ENCODE measurements around the gene CTTNBP2NL. TPM values are rescaled to one million over a fixed set of nuclear protein-coding genes. Genes with fewer than 3 reads are reported as not detected.
"Not testable (repeated sequence)": the region's sequence is repeated elsewhere in the genome, so short reads cannot be mapped to it uniquely, and the experiment has no call there.

The CTTNBP2NL gene
- total RNA-seq, 1 experiment from 2014 or later: 10.6 TPM

- in situ Hi-C loops (cut with HindIII; ENCODE audit: low pct_unique_long_range_greater_than_20kb, low sequenced_read_pairs): no loop called here
- DNase-seq (ENCODE audit: low read depth): no peak
Measured at GRCh38 chr1:112406771-112407170, 10.8 kb downstream of the CTTNBP2NL start.

GRCh38 chr1:112409414-112409813 is 13.4 kb downstream of the CTTNBP2NL start:
- in situ Hi-C loops (cut with HindIII; ENCODE audit: low pct_unique_long_range_greater_than_20kb, low sequenced_read_pairs): no loop called here
- no peak for DNase-seq (ENCODE audit: low read depth)

- in situ Hi-C loops (cut with HindIII; ENCODE audit: low pct_unique_long_range_greater_than_20kb, low sequenced_read_pairs): no loop called here
- no peak for DNase-seq (ENCODE audit: low read depth)
Measured at GRCh38 chr1:112410673-112411072, 14.7 kb downstream of the CTTNBP2NL start.

GRCh38 chr1:112417271-112417670 is 21.3 kb downstream of the CTTNBP2NL start:
- DNase-seq (ENCODE audit: low read depth): no peak
- in situ Hi-C loops (cut with HindIII; ENCODE audit: low pct_unique_long_range_greater_than_20kb, low sequenced_read_pairs): no loop called here

GRCh38 chr1:112418099-112418892 is 22.3 kb downstream of the CTTNBP2NL start:
- in situ Hi-C loops (cut with HindIII; ENCODE audit: low pct_unique_long_range_greater_than_20kb, low sequenced_read_pairs): no loop called here

GRCh38 chr1:112423207-112423606 is 27.2 kb downstream of the CTTNBP2NL start:
- DNase-seq (ENCODE audit: low read depth): no peak
- in situ Hi-C loops (cut with HindIII; ENCODE audit: low pct_unique_long_range_greater_than_20kb, low sequenced_read_pairs): no loop called here

More at GRCh38 chr1:112418099-112418892, 22.3 kb downstream of the CTTNBP2NL start:
- no peak for DNase-seq (ENCODE audit: low read depth)

GRCh38 chr1:112423666-112424065 is 27.7 kb downstream of the CTTNBP2NL start:
- in situ Hi-C loops (cut with HindIII; ENCODE audit: low pct_unique_long_range_greater_than_20kb, low sequenced_read_pairs); DNase-seq (ENCODE audit: low read depth): not testable (repeated sequence)

- no peak for DNase-seq (ENCODE audit: low read depth)
- in situ Hi-C loops (cut with HindIII; ENCODE audit: low pct_unique_long_range_greater_than_20kb, low sequenced_read_pairs): no loop called here
Measured at GRCh38 chr1:112429749-112430148, 33.7 kb downstream of the CTTNBP2NL start.

- in situ Hi-C loops (cut with HindIII; ENCODE audit: low pct_unique_long_range_greater_than_20kb, low sequenced_read_pairs): no loop called here
- DNase-seq (ENCODE audit: low read depth): no peak
Measured at GRCh38 chr1:112431038-112431437, 35.0 kb downstream of the CTTNBP2NL start.

- DNase-seq (ENCODE audit: low read depth): no peak
- in situ Hi-C loops (cut with HindIII; ENCODE audit: low pct_unique_long_range_greater_than_20kb, low sequenced_read_pairs): no loop called here
Measured at GRCh38 chr1:112435448-112435847, 39.4 kb downstream of the CTTNBP2NL start.

GRCh38 chr1:112436384-112437156 is 40.6 kb downstream of the CTTNBP2NL start:
- in situ Hi-C loops (cut with HindIII; ENCODE audit: low pct_unique_long_range_greater_than_20kb, low sequenced_read_pairs): no loop called here
- no peak for DNase-seq (ENCODE audit: low read depth)

GRCh38 chr1:112438156-112438555 is 42.1 kb downstream of the CTTNBP2NL start:
- in situ Hi-C loops (cut with HindIII; ENCODE audit: low pct_unique_long_range_greater_than_20kb, low sequenced_read_pairs); DNase-seq (ENCODE audit: low read depth): not testable (repeated sequence)

- in situ Hi-C loops (cut with HindIII; ENCODE audit: low pct_unique_long_range_greater_than_20kb, low sequenced_read_pairs): no loop called here
- DNase-seq (ENCODE audit: low read depth): no peak
Measured at GRCh38 chr1:112439592-112439991, 43.6 kb downstream of the CTTNBP2NL start.

- no peak for DNase-seq (ENCODE audit: low read depth)
- in situ Hi-C loops (cut with HindIII; ENCODE audit: low pct_unique_long_range_greater_than_20kb, low sequenced_read_pairs): no loop called here
Measured at GRCh38 chr1:112440574-112440973, 44.6 kb downstream of the CTTNBP2NL start.

GRCh38 chr1:112444269-112444668 is 48.3 kb downstream of the CTTNBP2NL start:
- no peak for DNase-seq (ENCODE audit: low read depth)
- in situ Hi-C loops (cut with HindIII; ENCODE audit: low pct_unique_long_range_greater_than_20kb, low sequenced_read_pairs): no loop called here

GRCh38 chr1:112445596-112445995 is 49.6 kb downstream of the CTTNBP2NL start:
- no peak for DNase-seq (ENCODE audit: low read depth)
- in situ Hi-C loops (cut with HindIII; ENCODE audit: low pct_unique_long_range_greater_than_20kb, low sequenced_read_pairs): no loop called here

- in situ Hi-C loops (cut with HindIII; ENCODE audit: low pct_unique_long_range_greater_than_20kb, low sequenced_read_pairs): no loop called here
Measured at GRCh38 chr1:112446411-112446810, 50.4 kb downstream of the CTTNBP2NL start.

GRCh38 chr1:112448904-112449629 is 53.1 kb downstream of the CTTNBP2NL start:
- in situ Hi-C loops (cut with HindIII; ENCODE audit: low pct_unique_long_range_greater_than_20kb, low sequenced_read_pairs): no loop called here
- DNase-seq (ENCODE audit: low read depth): no peak

More at GRCh38 chr1:112446411-112446810, 50.4 kb downstream of the CTTNBP2NL start:
- no peak for DNase-seq (ENCODE audit: low read depth)

- no peak for DNase-seq (ENCODE audit: low read depth)
- in situ Hi-C loops (cut with HindIII; ENCODE audit: low pct_unique_long_range_greater_than_20kb, low sequenced_read_pairs): no loop called here
Measured at GRCh38 chr1:112449630-112449983, 53.6 kb downstream of the CTTNBP2NL start.

Measured in Caki2 (cell line).